ENCODE data around the gene UBA7. TPM values are rescaled to one million over a fixed set of nuclear protein-coding genes. Genes with fewer than 3 reads are reported as not detected.

The UBA7 gene
- total and polyA plus RNA-seq, 2 of the 8 experiments (the other 6 are each of a cell fraction or from before 2014, with no cell fraction given): 0.34 to 0.65 TPM

DNA sequence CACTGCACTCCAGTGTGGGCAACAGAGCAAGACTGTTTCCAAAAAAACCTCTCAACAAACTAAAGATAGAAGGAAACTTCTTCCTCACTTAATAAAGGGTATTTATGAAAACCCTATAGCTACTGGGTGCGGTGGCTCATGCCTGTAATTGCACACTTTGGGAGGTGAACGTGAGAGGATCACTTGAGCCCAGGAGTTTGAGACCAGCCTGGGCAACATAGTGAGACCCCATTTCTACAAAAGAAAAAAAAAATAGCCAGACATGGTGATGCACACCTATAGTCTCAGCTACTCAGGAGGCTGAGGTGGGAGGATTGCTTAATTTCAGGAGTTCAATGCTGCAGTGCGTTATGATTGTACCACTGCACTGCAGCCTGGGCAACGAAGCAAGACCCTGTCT lies 49.8 kb downstream of the UBA7 start:
- WGBS, 2 experiments (ENCODE audit: extremely low coverage in 1 of 2, insufficient coverage in 1 of 2, insufficient read length in 1 of 2, insufficient replicate concordance in 2 of 2, low coverage in 1 of 2, low lambda C conversion rate in 2 of 2, missing lambda C conversion rate in 1 of 2): 94% methylated on average over 4 of the region's 4 CpGs; no CpG with 5 or more reads in 1 of the 2 experiments
- peaks cover 0 to 64% of the 10 kb centered on the region in 2 experiments; a peak in 3 of 4 replicates for H3K79me2 ChIP-seq (ENCODE audit: control insufficient read depth in 1 of 2, insufficient read depth in 2 of 2, low read length in 2 of 2)
- TF ChIP-seq SIRT6 (IDR thresholded peaks at IDR 0.05; ENCODE audit: low read length) (no peak), EP300 (IDR thresholded peaks at IDR 0.05; ENCODE audit: borderline replicate concordance in 1 of 2, low read depth in 2 of 2, low read length in 2 of 2) (no peak), RFX5 (IDR thresholded peaks at IDR 0.05; ENCODE audit: borderline replicate concordance, low read depth, low read length) (no peak), SIN3A (conservative IDR thresholded peaks at IDR 0.05 in 1 of 2, IDR thresholded peaks at IDR 0.05 in 1 of 2; ENCODE audit: low read depth in 1 of 2, low read length in 2 of 2) (no peak), RBBP5 (IDR thresholded peaks at IDR 0.05; ENCODE audit: borderline replicate concordance, low read depth, low read length) (no peak), CBX8 (IDR thresholded peaks at IDR 0.05; ENCODE audit: borderline replicate concordance, low read depth, low read length) (no peak), FOSL1 (IDR thresholded peaks at IDR 0.05; ENCODE audit: insufficient read depth, low read depth, low read length) (no peak), SAP30 (IDR thresholded peaks at IDR 0.05; ENCODE audit: insufficient read depth, insufficient replicate concordance, low read length) (no peak)
- TF ChIP-seq, protein P1, sequence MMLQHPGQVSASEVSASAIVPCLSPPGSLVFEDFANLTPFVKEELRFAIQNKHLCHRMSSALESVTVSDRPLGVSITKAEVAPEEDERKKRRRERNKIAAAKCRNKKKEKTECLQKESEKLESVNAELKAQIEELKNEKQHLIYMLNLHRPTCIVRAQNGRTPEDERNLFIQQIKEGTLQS (IDR thresholded peaks at IDR 0.05; ENCODE audit: insufficient read depth, low read depth, low read length): no peak
- TF ChIP-seq, protein P2, sequence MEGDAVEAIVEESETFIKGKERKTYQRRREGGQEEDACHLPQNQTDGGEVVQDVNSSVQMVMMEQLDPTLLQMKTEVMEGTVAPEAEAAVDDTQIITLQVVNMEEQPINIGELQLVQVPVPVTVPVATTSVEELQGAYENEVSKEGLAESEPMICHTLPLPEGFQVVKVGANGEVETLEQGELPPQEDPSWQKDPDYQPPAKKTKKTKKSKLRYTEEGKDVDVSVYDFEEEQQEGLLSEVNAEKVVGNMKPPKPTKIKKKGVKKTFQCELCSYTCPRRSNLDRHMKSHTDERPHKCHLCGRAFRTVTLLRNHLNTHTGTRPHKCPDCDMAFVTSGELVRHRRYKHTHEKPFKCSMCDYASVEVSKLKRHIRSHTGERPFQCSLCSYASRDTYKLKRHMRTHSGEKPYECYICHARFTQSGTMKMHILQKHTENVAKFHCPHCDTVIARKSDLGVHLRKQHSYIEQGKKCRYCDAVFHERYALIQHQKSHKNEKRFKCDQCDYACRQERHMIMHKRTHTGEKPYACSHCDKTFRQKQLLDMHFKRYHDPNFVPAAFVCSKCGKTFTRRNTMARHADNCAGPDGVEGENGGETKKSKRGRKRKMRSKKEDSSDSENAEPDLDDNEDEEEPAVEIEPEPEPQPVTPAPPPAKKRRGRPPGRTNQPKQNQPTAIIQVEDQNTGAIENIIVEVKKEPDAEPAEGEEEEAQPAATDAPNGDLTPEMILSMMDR (IDR thresholded peaks at IDR 0.05; ENCODE audit: control extremely low read depth in 1 of 3, insufficient read depth in 1 of 3, low read depth in 1 of 3, low read length in 3 of 3): no peak

More for the DNA sequence above, 49.8 kb downstream of the UBA7 start:
- DNase-seq (ENCODE audit: low read depth in 1 of 2, low spot score in 2 of 2) (no peak), FAIRE-seq (no peak)
- POLR2A ChIA-PET (ENCODE audit: partially characterized antibody): interaction anchor here (1.5 kb wide), 1 partner anchor 19 kb away, joined by 3 read pairs; no protein-coding TSS in a partner anchor
- Histone ChIP-seq H3K9ac (replicated peaks in 1 of 4; ENCODE audit: extremely low read depth in 1 of 4, low read depth in 3 of 4, low read length in 3 of 4) (no peak overlapping the region), H4K20me1 (replicated peaks in 1 of 2; ENCODE audit: control insufficient read depth in 1 of 2, insufficient read depth in 2 of 2, low read length in 2 of 2) (peaks cover 0 to 4% of the 10 kb centered on the region in 2 experiments), H2BK12ac (ENCODE audit: low read depth, low read length) (no peak overlapping the region), H3K23me2 (ENCODE audit: low read depth, low read length) (no peaks in the 10 kb centered on the region), H3K4me1 (replicated peaks in 1 of 4; ENCODE audit: control insufficient read depth in 3 of 4, insufficient read depth in 4 of 4, low read length in 3 of 4) (no peaks in the 10 kb centered on the region), H4K5ac (ENCODE audit: insufficient read length, low read depth, low read length) (no peak overlapping the region), H3K14ac (ENCODE audit: insufficient read length) (no peak overlapping the region), H3K23ac (ENCODE audit: insufficient read length) (no peak overlapping the region), H3K79me1 (ENCODE audit: low read depth, low read length) (peaks cover 3% of the 10 kb centered on the region; the same call in 1 of the 2 replicates), H3K18ac (ENCODE audit: extremely low read depth, low read length) (no peak overlapping the region), H2BK20ac (ENCODE audit: low read length) (no peak overlapping the region), H4K8ac (ENCODE audit: extremely low read depth, insufficient read depth, low read length) (no peak overlapping the region), H3K9me3 (ENCODE audit: insufficient read depth in 2 of 2, low read depth in 1 of 2, low read length in 1 of 2) (no peaks in the 10 kb centered on the region), H4K91ac (replicated peaks; ENCODE audit: insufficient read length, low read length) (no peak overlapping the region), H3K56ac (replicated peaks; ENCODE audit: insufficient read length, low read depth, low read length) (no peak overlapping the region), H3K27ac (ENCODE audit: low read depth, low read length) (no peak overlapping the region), H3K27me3 (replicated peaks in 1 of 4; ENCODE audit: control insufficient read depth in 3 of 4, extremely low read depth in 1 of 4, insufficient read depth in 3 of 4, low read length in 3 of 4) (no peaks in the 10 kb centered on the region), H2BK120ac (replicated peaks; ENCODE audit: low read depth, low read length) (no peak overlapping the region), H3K4me3 (ENCODE audit: extremely low read depth in 1 of 4, insufficient read depth in 2 of 4, low read depth in 3 of 4, low read length in 4 of 4) (no peak overlapping the region), H2AFZ (ENCODE audit: low read length) (no peak overlapping the region), H2AK5ac (ENCODE audit: low read depth, low read length) (no peak overlapping the region), H2BK5ac (ENCODE audit: low read depth, low read length) (no peak overlapping the region), H2BK15ac (ENCODE audit: low read length) (no peak overlapping the region), H3K4ac (replicated peaks; ENCODE audit: insufficient read length, low read depth, low read length) (no peak overlapping the region), H3K4me2 (ENCODE audit: insufficient read depth in 1 of 2, low read depth in 2 of 2, low read length in 2 of 2) (no peak overlapping the region), H3K36me3 (ENCODE audit: control insufficient read depth in 2 of 4, insufficient read depth in 4 of 4, low read length in 3 of 4) (no peaks in the 10 kb centered on the region)
- CTCF ChIA-PET (ENCODE audit: partially characterized antibody): interaction anchor here (0.6 to 0.8 kb wide), 2 partner anchors 14 to 41 kb away, joined by 3 to 4 read pairs; no protein-coding TSS in a partner anchor
